22Rv1 (cell line): ENCODE results near the gene MRPL12.
A peak's percentile ranks its signal among the peaks of the same experiment; 100 is the strongest.

ENCODE experiments used
- H3K27ac ChIP-seq: fragments of 450-650 bp; 2 replicates; pipeline ENCODE4 v1.5.1; 2017
- CTCF ChIP-seq: fragments of 450-650 bp; IDR thresholded peaks from 2 replicates; pipeline ENCODE4 v1.5.1; 2017; ENCODE audit warnings: mild to moderate bottlenecking
- ZFX ChIP-seq: fragments of 450-650 bp; IDR thresholded peaks from 2 replicates; pipeline ENCODE4 v1.6.1; 2017; ENCODE audit warnings: antibody characterized with exemption, borderline replicate concordance

Gene MRPL12

DNA sequence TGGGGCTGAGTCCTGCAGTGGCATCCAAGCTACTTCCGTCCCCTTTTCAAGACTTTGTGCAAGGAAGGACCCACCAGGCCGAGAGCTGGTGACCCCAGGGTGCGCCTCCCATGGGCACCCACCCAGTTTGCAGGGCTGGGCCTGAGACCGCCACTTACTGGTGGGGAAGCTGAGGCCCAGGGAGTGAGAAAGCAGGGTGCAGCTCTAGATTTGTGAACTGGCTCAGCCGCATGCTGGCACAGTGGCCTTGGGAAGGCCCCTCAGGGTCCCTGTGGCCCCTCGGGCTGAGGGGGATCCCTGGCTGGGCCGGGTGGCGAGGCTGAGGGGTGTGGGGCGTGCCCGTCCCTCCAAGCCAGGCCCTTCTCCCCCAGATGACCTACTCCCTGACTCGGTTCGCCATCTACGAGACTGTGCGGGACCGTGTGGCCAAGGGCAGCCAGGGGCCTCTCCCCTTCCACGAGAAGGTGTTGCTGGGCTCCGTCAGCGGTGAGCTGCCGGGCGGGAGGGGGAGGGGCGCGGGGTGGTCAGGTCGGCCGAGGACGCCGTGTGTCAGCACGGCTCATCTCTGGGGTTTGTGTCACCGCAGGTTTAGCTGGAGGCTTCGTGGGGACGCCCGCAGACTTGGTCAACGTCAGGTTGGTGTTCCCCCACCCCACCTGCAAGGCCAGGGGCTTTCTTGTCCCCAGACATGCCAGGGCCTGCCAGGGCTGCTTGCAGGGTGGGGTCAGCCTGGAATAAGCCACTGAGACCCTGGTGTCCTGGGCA is 12.1 kb downstream of the MRPL12 start:
- TF ChIP-seq CTCF (no peak), ZFX (no peak)
- H3K27ac ChIP-seq, result no peak overlapping the region; the same call in 1 of the 2 replicates

GRCh38 chr17:81715872-81716673 is 12.9 kb downstream of the MRPL12 start:
- TF ChIP-seq ZFX (no peak), CTCF (no peak)

GRCh38 chr17:81716674-81716996 is 13.5 kb downstream of the MRPL12 start:
- no peak overlapping the region for H3K27ac ChIP-seq
- TF ChIP-seq CTCF (no peak), ZFX (no peak)

More at GRCh38 chr17:81715872-81716673, 12.9 kb downstream of the MRPL12 start:
- no peak overlapping the region for H3K27ac ChIP-seq

DNA sequence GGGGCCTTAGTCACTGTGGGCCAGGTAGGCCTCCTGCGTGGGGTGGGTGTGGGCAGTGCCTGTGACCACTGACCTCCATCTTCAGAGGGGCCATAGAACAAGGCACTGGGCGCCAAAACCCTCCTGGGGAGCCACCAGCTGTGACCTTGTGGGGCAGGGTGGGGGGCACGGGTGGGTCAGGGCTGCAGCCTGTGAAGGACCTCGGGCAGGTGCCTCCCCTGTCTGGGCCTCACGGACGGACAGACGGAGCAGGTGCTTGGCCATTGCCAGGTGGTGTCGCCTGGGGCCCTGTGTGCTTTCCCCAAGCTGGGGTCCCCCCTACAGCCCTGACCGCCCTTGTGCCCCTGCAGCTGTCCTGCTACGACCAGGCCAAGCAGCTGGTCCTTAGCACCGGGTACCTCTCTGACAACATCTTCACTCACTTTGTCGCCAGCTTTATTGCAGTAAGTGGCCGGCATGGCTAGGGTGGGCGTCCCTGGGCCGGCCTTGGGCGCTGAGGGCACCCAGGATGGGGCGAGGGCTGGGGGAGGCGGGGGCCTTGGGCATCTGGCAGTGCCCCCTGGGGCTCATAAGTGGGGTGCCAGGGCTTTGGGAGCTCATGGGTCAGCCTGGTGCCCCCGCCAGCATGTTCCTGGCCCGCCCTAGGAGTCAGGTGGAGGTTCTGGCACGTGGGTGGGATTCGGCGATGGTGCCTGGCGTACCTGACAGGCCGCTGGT is 14.0 kb downstream of the MRPL12 start:
- no peak overlapping the region for H3K27ac ChIP-seq
- no peak for TF ChIP-seq ZFX
- no peak for TF ChIP-seq CTCF

- TF ChIP-seq CTCF, result no peak
- no peak overlapping the region for H3K27ac ChIP-seq
Measured at GRCh38 chr17:81717766-81718089, 14.6 kb downstream of the MRPL12 start.

- no peak for TF ChIP-seq ZFX
- no peak for TF ChIP-seq CTCF
- peak overlapping the region; percentile 92 for H3K27ac ChIP-seq
Measured at GRCh38 chr17:81719410-81720266, 16.5 kb downstream of the MRPL12 start.
